ENCODE measurements around the gene TRANK1.

TRANK1 gene

DNA sequence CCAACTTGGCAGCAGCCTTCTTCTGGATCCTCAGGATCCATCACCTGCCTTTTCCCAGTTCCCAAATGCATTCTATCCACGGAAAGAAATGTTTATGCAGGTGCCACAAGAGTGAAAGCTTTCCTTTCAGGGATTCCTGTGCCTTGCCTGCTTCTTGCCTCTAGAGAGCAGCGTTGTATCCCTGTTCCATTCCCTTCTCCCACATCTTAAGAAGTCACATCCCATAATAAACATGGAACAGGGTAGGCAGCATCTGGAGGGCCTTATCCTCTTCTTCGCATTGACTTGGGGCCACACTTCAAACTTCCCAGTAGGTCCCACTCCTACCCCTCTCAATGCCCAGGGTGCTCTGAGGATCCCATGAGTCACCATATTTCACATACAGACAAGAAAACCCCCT, 107.8 kb downstream of the TRANK1 start:
- Histone ChIP-seq H3K9me3 (ENCODE audit: control insufficient read depth, insufficient read depth, low read length) (no peaks in the 10 kb centered on the region), H3K27ac (ENCODE audit: low read depth, low read length) (no peak overlapping the region), H3K9ac (ENCODE audit: low read depth, low read length) (no peak overlapping the region), H3K4me3 (ENCODE audit: low read depth, low read length) (no peak overlapping the region), H3K27me3 (ENCODE audit: control insufficient read depth, insufficient read depth, low read length) (no peaks in the 10 kb centered on the region), H3K4me1 (ENCODE audit: control insufficient read depth, insufficient read depth, low read length) (no peaks in the 10 kb centered on the region), H3K36me3 (ENCODE audit: control insufficient read depth, insufficient read depth, low read length) (no peaks in the 10 kb centered on the region)

DNA sequence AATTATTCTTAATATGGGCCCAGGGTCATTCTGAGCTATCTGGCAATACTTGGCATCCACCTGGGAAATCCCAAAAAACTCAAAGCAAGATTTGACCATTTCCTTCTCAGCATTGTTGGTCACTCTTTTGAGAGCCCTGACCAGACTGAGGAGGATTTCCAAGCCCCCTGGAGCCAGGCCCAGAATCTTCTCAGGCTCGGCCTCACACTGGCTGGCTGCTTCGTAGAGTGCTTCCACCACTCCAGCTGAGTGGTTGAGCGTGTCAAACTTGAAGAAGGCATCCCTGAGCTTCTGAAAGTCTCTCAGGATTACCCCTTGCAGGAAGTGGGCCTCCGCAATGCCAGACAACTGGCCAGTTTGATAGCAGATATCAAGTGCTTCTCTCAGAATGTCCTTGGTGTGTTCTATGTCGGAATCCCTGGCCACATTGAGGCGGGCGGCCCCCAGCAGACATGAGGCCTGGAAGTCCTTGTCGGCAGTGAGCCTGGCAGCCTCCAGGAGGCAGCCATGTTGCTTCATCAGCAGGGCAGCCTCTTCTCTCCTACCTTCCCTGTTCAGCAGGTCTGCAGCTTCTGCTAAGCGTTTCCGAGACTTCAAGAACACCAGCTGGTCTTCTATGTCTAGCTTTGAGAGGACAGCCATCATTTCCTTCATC, 111.6 kb downstream of the TRANK1 start:
- Histone ChIP-seq H3K27ac (ENCODE audit: low read depth, low read length) (no peak overlapping the region), H3K9ac (ENCODE audit: low read depth, low read length) (no peak overlapping the region), H3K36me3 (ENCODE audit: control insufficient read depth, insufficient read depth, low read length) (no peaks in the 10 kb centered on the region), H3K4me1 (ENCODE audit: control insufficient read depth, insufficient read depth, low read length) (no peaks in the 10 kb centered on the region), H3K4me3 (ENCODE audit: low read depth, low read length) (no peak overlapping the region), H3K9me3 (ENCODE audit: control insufficient read depth, insufficient read depth, low read length) (no peaks in the 10 kb centered on the region), H3K27me3 (ENCODE audit: control insufficient read depth, insufficient read depth, low read length) (no peaks in the 10 kb centered on the region)

DNA sequence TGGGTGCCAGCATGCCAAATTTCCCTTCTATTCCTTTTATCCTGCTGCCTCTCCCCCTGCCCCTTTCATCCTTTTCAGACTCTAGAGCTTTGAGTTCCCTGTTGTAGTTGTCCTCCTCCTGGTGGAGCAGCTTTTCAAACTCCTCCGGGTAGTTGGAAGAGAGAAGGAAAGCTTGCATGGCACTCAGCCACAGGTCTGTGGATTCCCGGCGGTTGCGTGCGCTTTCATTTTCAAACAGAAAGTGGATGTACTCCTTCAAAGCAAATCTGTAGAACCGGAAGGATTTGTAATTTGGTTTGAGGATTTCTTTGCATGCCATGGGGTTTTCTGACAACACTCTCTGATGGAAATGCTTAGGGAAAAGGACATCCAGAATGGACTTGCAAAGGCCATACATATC, 112.4 kb downstream of the TRANK1 start:
- Histone ChIP-seq H3K36me3 (ENCODE audit: control insufficient read depth, insufficient read depth, low read length) (no peaks in the 10 kb centered on the region), H3K27me3 (ENCODE audit: control insufficient read depth, insufficient read depth, low read length) (no peaks in the 10 kb centered on the region), H3K4me3 (ENCODE audit: low read depth, low read length) (no peak overlapping the region), H3K9ac (ENCODE audit: low read depth, low read length) (no peak overlapping the region), H3K9me3 (ENCODE audit: control insufficient read depth, insufficient read depth, low read length) (no peaks in the 10 kb centered on the region), H3K4me1 (ENCODE audit: control insufficient read depth, insufficient read depth, low read length) (peaks cover 5% of the 10 kb centered on the region), H3K27ac (ENCODE audit: low read depth, low read length) (no peak overlapping the region)

DNA sequence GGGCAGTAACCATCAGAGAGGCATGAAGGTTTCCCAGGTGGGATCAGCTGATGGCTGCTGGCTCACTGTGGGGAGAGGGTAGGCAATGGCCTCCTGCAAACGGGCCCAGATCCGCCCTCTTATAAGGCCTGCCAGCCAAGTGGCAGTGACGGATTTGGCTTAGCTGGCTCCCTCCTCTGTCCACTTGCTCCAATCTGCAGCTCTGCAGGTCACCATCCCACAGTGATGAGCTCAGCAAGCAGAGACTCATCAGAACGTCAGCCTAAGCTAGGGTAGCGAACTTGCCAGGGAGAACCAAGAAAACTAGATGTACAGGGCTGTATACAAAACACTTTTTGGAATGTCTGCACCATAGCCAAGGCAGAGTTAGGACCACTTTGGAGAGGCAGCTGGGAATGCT, 117.7 kb downstream of the TRANK1 start:
- H3K9me3 ChIP-seq (ENCODE audit: control insufficient read depth, insufficient read depth, low read length) = no peaks in the 10 kb centered on the region
- H3K4me3 ChIP-seq (ENCODE audit: low read depth, low read length) = no peak overlapping the region
- no peak overlapping the region for H3K9ac ChIP-seq (ENCODE audit: low read depth, low read length)
- no peak overlapping the region for H3K27ac ChIP-seq (ENCODE audit: low read depth, low read length)
- no peaks in the 10 kb centered on the region for H3K36me3 ChIP-seq (ENCODE audit: control insufficient read depth, insufficient read depth, low read length)
- peaks cover 5% of the 10 kb centered on the region for H3K4me1 ChIP-seq (ENCODE audit: control insufficient read depth, insufficient read depth, low read length)
- no peaks in the 10 kb centered on the region for H3K27me3 ChIP-seq (ENCODE audit: control insufficient read depth, insufficient read depth, low read length)

DNA sequence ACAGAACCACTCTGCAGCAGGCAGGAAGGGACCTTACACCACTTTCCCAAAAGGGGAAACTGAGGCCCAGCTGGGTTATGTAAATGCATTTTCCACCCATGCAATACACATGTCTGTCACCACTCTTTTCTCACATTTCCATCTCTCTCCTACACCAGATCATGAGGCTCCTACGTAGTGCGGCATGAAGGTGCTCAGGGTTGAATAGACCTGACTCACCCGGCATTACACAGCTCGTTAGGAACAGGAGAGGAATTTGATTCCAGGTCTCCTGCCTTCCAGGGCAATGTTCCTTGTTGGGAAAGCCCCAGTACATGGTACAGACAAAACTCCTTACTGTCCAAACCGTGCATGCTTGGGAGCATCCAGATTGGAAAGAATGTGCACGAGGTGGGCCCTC, 118.6 kb downstream of the TRANK1 start:
- no peak overlapping the region for H3K4me3 ChIP-seq (ENCODE audit: low read depth, low read length)

DNA sequence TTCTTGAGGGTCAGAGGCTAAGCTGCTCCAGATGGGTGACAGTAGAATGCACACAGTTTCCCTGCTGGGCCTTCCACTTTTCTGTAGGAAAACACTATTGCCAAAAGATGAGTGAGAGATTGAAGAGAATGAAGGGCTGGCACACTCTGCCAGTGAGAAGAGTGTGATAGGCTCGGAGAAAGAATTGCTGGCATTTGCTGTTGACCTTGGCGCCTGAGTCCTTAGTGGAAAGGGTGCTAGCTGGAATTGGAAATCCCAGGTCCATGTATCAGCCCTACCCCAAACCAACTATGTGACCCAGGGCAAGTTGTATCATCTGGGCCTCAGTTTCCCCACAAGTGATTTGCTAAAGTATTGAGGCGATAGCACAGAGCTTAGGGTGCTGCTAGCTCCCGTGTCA, 120.4 kb downstream of the TRANK1 start:
- peaks cover 5% of the 10 kb centered on the region for H3K4me1 ChIP-seq (ENCODE audit: control insufficient read depth, insufficient read depth, low read length)
- no peaks in the 10 kb centered on the region for H3K9me3 ChIP-seq (ENCODE audit: control insufficient read depth, insufficient read depth, low read length)
- H3K27me3 ChIP-seq (ENCODE audit: control insufficient read depth, insufficient read depth, low read length) = no peaks in the 10 kb centered on the region
- H3K9ac ChIP-seq (ENCODE audit: low read depth, low read length) = no peak overlapping the region
- H3K27ac ChIP-seq (ENCODE audit: low read depth, low read length) = no peak overlapping the region
- no peak overlapping the region for H3K4me3 ChIP-seq (ENCODE audit: low read depth, low read length)
- H3K36me3 ChIP-seq (ENCODE audit: control insufficient read depth, insufficient read depth, low read length) = no peaks in the 10 kb centered on the region

More for the DNA sequence above, 118.6 kb downstream of the TRANK1 start:
- Histone ChIP-seq H3K9me3 (ENCODE audit: control insufficient read depth, insufficient read depth, low read length) (no peaks in the 10 kb centered on the region), H3K9ac (ENCODE audit: low read depth, low read length) (no peak overlapping the region), H3K36me3 (ENCODE audit: control insufficient read depth, insufficient read depth, low read length) (no peaks in the 10 kb centered on the region), H3K27ac (ENCODE audit: low read depth, low read length) (no peak overlapping the region), H3K4me1 (ENCODE audit: control insufficient read depth, insufficient read depth, low read length) (peaks cover 5% of the 10 kb centered on the region), H3K27me3 (ENCODE audit: control insufficient read depth, insufficient read depth, low read length) (no peaks in the 10 kb centered on the region)

DNA sequence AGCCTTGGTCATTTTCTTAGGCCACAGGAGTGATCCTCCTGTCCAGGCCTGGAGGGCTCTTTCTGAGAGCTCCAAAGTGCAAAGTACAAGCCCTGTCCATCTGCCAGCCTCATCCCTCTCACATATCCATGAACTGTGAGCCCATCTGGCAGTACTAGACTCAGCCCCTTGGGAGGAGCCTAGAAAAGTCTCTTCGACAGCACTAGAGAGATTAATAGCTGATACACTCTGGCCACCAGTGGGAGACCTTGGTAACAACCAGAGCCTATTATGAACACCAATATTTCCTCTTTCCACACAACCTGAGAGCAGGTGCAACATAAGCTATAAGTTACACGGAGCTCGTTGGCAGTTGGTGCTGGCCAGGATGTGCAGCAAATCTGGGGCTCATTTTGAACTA, 121.0 kb downstream of the TRANK1 start:
- H3K27ac ChIP-seq (ENCODE audit: low read depth, low read length) = no peak overlapping the region
- no peaks in the 10 kb centered on the region for H3K9me3 ChIP-seq (ENCODE audit: control insufficient read depth, insufficient read depth, low read length)
- H3K36me3 ChIP-seq (ENCODE audit: control insufficient read depth, insufficient read depth, low read length) = no peaks in the 10 kb centered on the region
- H3K4me3 ChIP-seq (ENCODE audit: low read depth, low read length) = no peak overlapping the region
- peaks cover 5% of the 10 kb centered on the region for H3K4me1 ChIP-seq (ENCODE audit: control insufficient read depth, insufficient read depth, low read length)
- H3K9ac ChIP-seq (ENCODE audit: low read depth, low read length) = no peak overlapping the region
- H3K27me3 ChIP-seq (ENCODE audit: control insufficient read depth, insufficient read depth, low read length) = no peaks in the 10 kb centered on the region

DNA sequence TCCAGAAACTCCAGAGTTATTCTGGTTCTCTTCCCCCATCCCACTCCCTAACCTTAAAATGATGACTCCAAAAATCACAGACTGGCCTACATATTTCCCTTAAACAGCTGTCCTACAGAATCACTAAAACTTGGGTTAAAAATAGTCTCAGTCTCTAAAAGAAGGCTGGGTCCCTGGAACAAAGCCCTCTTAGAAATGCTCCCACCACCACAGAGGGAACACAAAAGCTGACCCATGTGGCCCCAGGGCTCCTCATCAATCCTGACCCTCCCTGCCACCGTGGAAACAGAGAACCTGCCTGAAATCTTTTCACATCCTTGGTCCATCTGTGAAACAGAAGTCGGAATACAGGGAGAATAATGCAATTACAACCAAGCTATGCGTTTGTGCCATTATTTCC, 124.8 kb downstream of the TRANK1 start:
- Histone ChIP-seq H3K9ac (ENCODE audit: low read depth, low read length) (no peak overlapping the region), H3K27me3 (ENCODE audit: control insufficient read depth, insufficient read depth, low read length) (no peaks in the 10 kb centered on the region), H3K36me3 (ENCODE audit: control insufficient read depth, insufficient read depth, low read length) (no peaks in the 10 kb centered on the region), H3K9me3 (ENCODE audit: control insufficient read depth, insufficient read depth, low read length) (no peaks in the 10 kb centered on the region), H3K4me1 (ENCODE audit: control insufficient read depth, insufficient read depth, low read length) (no peaks in the 10 kb centered on the region), H3K27ac (ENCODE audit: low read depth, low read length) (no peak overlapping the region), H3K4me3 (ENCODE audit: low read depth, low read length) (no peak overlapping the region)

DNA sequence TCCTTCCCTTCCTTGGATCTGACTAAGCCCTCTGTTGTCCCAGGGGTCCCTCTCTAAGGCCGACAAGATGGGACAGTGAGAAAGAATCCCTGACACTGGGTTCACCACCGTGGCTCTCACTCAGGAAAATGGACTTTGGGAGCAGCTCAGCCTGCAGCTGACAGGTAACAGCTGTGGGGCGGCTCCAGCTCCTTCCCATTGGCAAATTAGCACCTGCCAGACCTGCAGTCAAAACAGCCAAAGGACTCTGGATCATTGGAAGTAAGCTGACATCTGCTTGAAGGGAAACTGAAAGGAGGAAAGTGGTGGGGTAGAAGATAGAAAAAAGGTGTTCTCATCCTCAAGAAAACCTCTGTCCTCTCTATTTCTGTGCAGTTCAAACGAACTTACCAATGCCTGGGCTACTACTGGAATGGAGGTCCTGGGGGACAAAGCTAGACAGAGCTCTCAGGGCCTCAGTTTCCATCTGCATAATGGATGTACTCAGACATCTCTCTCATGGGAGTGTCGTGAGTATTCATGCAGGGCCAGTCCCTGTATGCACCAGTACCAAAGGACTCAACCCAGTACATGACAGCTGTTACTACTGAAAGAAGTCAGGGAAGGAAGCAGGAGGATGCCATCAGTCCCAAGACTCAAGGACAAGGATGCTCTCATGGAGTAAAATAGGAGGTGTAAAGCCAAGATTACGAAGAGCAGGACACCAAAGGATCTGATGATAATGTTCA, 126.9 kb downstream of the TRANK1 start:
- H3K9ac ChIP-seq (ENCODE audit: low read depth, low read length) = no peak overlapping the region
- no peaks in the 10 kb centered on the region for H3K36me3 ChIP-seq (ENCODE audit: control insufficient read depth, insufficient read depth, low read length)
- H3K27me3 ChIP-seq (ENCODE audit: control insufficient read depth, insufficient read depth, low read length) = no peaks in the 10 kb centered on the region
- no peaks in the 10 kb centered on the region for H3K9me3 ChIP-seq (ENCODE audit: control insufficient read depth, insufficient read depth, low read length)
- H3K4me1 ChIP-seq (ENCODE audit: control insufficient read depth, insufficient read depth, low read length) = no peaks in the 10 kb centered on the region
- H3K27ac ChIP-seq (ENCODE audit: low read depth, low read length) = no peak overlapping the region
- H3K4me3 ChIP-seq (ENCODE audit: low read depth, low read length) = no peak overlapping the region

DNA sequence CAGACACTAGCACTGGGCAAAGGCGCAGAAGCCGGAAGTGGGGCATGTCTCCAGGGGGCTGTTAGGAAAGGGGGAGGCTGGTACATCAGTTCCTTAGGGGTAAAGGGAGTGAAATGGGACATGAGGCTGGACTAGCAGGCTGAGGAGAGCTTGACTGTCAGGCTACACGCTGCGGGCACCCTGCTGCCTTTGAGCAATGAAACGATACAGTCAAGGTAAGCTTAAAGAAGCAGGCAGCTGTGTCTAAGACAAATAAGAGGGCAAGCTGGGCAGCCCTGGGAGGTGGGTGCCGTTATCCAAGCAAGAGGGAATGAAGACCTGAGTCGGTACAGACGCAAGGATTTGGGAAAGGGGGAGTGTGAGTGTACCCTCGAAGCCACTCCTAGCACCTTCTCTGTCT, 129.5 kb downstream of the TRANK1 start:
- no peak overlapping the region for H3K4me3 ChIP-seq (ENCODE audit: low read depth, low read length)
- H3K9ac ChIP-seq (ENCODE audit: low read depth, low read length) = no peak overlapping the region
- H3K36me3 ChIP-seq (ENCODE audit: control insufficient read depth, insufficient read depth, low read length) = no peaks in the 10 kb centered on the region
- no peak overlapping the region for H3K27ac ChIP-seq (ENCODE audit: low read depth, low read length)
- H3K4me1 ChIP-seq (ENCODE audit: control insufficient read depth, insufficient read depth, low read length) = no peaks in the 10 kb centered on the region
- H3K27me3 ChIP-seq (ENCODE audit: control insufficient read depth, insufficient read depth, low read length) = no peaks in the 10 kb centered on the region
- H3K9me3 ChIP-seq (ENCODE audit: control insufficient read depth, insufficient read depth, low read length) = no peaks in the 10 kb centered on the region

DNA sequence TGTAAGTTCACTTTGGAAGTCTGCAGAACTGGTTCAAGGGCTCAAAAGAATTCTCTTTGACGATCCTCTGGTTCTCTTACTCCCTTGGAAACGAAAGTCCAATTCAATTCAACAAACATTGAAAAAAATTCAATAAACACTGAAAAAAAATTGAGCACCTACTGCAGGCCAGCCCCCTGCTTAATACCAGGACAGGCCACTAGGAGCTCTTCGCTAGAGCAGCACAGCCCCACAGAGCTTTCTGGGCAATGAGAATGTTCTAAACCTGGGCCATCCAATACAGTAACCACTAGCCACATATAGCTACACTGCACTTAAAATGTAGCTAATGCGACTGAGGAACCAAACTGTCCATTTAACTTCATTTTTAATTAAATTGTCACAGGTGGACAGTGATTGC, 130.1 kb downstream of the TRANK1 start:
- Histone ChIP-seq H3K36me3 (ENCODE audit: control insufficient read depth, insufficient read depth, low read length) (no peaks in the 10 kb centered on the region), H3K4me3 (ENCODE audit: low read depth, low read length) (no peak overlapping the region), H3K27ac (ENCODE audit: low read depth, low read length) (no peak overlapping the region), H3K4me1 (ENCODE audit: control insufficient read depth, insufficient read depth, low read length) (no peaks in the 10 kb centered on the region), H3K27me3 (ENCODE audit: control insufficient read depth, insufficient read depth, low read length) (no peaks in the 10 kb centered on the region), H3K9ac (ENCODE audit: low read depth, low read length) (no peak overlapping the region), H3K9me3 (ENCODE audit: control insufficient read depth, insufficient read depth, low read length) (no peaks in the 10 kb centered on the region)

All from HUES48 (cell line).